SU-DHL-6 (cell line): ENCODE measurements around the gene CRYGS.

Source experiments
- CTCF ChIP-seq: fragments of 200-600 bp; sonication (generic); IDR thresholded peaks from one replicate; pipeline ENCODE4 v1.5.1; 2017; ENCODE audit warnings: antibody characterized with exemption, mild to moderate bottlenecking, low read length, moderate library complexity; ENCODE audit not compliant: insufficient read depth, poor library complexity, severe bottlenecking
- EZH2phosphoT487 ChIP-seq: fragments of 200-600 bp; sonication (generic), shearing (Covaris generic); conservative IDR thresholded peaks from 2 replicates; pipeline ENCODE4 v1.6.1; 2018; ENCODE audit warnings: mild to moderate bottlenecking, antibody characterized with exemption, low read length, moderate library complexity, mixed read lengths

- no peak for TF ChIP-seq CTCF
- no peak for TF ChIP-seq EZH2phosphoT487
Measured at GRCh38 chr3:186587183-186587582, 43.0 kb upstream of the CRYGS start.
